HS-27A (cell line): ENCODE results near the gene RXRA.

Experiments used
- DNase-seq: peaks from one replicate; pipeline ENCODE4 v3.0.0-alpha.2; 2012; ENCODE audit warnings: low read depth, missing footprints

The RXRA gene

GRCh38 chr9:134419684-134420076 lies 93.4 kb downstream of the RXRA start:
- DNase-seq: no peak

DNA sequence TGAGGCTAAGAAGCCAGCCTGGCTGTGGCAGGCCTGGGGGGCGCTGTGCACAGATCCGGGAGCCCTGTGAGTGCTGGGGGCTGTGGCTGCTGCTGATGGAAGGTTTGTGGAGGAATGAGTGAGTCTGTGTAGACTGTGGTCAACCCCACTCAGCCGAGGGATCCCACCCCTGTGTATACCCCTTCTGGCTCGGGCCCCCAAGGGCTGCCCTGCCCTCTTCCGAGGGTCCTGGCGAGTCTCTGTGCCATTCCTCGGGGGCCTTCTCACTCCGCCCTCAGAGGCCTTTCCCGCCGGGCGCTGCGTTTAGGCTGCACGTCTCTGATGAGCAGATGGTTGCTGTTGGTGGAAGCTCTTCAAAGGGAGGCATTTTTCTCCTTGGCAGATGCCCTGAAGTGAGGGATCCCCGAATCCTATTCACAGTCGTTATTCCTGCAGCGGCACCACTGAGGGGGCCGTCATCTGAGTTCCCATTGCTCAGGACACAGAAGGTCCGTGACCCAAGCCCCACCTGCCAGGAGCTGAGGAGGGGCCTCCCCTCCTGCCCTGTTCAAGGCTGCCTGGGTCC lies 94.1 kb downstream of the RXRA start:
- DNase-seq: no peak

- DNase-seq: no peak
Measured at GRCh38 chr9:134420974-134421432, 94.7 kb downstream of the RXRA start.

DNA sequence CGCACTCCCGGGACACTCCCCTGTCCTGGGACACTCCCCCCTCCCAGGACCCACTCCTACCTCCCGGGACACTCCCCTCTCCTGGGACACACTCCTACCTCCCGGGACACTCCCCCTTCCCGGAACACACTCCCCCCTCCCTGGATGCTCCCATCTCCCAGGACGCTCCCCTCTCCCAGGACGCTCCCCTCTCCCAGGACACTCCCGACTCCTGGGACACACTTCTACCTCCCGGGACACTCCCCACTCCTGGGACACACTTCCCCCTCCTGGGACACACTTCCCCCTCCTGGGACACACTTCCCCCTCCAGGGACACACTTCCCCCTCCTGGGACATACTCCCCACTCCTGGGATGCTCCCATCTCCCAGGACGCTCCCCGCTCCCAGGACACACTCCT lies 95.6 kb downstream of the RXRA start:
- no peak for DNase-seq

GRCh38 chr9:134422301-134423090 lies 96.2 kb downstream of the RXRA start:
- DNase-seq: no peak

GRCh38 chr9:134423166-134423565 lies 96.9 kb downstream of the RXRA start:
- DNase-seq: no peak

GRCh38 chr9:134423749-134424148 lies 97.5 kb downstream of the RXRA start:
- no peak for DNase-seq

DNA sequence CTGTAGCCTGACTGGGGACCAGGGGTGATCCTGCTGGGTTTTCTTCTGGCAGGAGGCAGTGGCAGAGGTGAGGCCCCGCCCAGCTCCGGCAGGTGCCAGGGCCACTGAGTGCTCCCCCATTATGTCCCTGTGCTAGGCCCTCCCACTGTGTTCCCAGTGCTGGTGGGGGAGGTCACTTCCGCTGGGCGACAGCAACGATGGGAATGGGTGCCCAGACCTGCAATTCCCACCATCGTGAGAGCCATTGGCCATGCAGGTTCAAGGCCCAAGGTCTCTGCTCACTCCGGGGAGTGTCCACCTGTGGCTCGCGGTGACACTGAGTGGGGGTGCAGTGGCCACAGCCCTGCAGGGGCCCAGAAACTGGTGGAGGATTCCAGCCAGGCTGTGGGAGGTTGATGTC lies 98.6 kb downstream of the RXRA start:
- no peak for DNase-seq

DNA sequence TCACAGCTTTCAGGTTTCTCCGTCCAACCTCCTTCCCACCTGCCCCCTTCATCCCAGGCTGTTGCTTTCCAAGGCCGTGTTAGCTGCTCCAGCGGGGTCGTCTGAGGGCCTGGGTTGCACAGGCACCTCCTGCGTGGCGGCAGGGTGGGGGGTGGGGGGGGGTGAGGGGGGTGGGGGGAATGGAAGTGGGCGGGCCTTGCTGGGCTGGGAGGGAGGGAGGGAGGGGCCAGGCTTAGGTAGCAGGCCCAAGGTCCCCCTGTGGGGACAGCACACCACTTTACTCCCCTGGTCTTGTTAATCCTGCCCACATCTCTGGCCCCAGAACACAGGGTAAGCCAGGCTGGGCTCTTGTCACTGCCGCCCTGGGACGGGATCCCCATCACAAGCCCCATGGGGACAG lies 99.1 kb downstream of the RXRA start:
- no peak for DNase-seq

- DNase-seq: no peak
Measured at GRCh38 chr9:134425812-134426211, 99.6 kb downstream of the RXRA start.

DNA sequence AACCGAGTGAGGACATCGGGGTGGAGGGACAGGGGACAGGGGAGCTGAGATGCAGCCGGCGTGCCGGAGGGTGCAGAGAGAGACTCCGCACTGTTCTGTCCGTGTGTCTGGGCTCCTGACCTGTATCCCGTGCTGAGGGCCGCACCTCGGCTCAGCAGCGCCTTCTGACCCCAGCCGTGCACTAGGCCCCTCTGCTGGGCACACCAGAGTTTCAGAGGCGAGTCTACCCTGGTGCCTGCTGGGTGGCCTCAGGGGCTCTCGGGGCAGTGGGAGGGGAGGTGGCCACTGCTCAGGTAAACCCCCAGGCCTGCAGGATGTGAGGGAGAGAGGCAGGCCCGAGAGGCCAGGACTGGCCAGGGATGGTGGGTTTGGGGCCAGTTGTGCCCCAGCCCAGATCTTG lies 100.2 kb downstream of the RXRA start:
- no peak for DNase-seq

DNA sequence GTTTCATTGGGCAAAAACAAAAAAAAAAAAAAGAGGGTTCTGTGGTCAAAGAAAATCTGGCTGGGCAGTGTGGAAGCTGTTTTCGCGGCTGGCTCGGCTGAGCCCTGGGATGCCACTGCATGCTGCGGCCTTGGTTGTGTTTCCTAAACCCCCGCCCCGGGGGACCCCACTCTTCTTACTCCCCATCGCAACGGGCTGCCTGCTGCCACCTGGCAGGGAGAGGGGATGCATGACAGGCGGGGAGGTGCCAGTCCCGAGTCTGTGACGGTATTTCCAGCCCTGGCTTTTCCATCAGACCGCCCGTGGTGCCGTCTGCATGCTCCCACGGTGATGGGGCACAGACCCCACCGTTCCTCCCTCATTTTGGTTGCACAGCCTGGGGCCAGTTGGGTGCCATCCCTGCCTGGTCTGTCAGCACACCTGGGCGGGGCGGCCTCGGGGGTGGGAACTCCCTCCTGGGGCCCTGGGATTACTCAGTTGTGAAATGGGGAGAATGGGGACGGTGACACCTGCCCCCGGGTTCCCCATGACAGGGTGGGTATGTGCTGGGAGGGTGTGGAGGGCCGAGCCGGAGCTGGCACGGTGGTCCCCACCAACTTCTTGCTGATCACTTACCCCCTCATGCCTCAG lies 101.0 kb downstream of the RXRA start:
- DNase-seq: no peak

DNA sequence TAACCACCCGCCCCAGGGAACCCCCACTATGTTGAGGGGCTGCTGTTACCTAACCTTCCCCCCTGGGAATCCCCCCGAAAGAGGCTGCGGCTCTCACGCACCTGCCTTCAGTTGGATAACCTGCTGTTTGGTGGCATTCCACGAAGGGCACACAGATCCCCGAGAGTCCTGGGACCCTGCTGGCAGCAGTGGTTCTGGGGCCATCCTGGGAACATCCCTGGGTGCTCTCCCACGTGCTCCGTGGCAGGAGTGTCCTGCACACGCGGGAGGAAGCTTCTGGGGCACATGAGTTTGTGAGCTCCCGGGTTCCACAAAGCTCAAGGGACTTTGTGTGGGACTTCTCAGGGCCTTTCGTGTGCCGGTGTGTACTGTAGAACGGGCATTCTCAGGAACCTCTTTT lies 102.3 kb downstream of the RXRA start:
- DNase-seq: no peak

DNA sequence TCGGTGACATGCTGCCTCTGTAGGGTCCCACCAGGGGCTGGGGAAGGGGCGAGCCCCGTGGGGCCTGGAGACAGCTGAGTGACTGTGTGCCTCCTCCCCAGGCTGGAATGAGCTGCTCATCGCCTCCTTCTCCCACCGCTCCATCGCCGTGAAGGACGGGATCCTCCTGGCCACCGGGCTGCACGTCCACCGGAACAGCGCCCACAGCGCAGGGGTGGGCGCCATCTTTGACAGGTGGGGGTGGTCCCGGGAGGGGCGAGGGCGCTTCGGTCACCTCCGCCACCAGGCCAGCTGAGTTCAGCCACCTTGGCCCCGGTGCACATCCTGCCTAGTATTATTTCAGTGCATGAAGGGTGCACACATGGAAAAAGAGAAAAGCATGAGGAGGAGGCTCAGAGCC lies 102.8 kb downstream of the RXRA start:
- DNase-seq: no peak

DNA sequence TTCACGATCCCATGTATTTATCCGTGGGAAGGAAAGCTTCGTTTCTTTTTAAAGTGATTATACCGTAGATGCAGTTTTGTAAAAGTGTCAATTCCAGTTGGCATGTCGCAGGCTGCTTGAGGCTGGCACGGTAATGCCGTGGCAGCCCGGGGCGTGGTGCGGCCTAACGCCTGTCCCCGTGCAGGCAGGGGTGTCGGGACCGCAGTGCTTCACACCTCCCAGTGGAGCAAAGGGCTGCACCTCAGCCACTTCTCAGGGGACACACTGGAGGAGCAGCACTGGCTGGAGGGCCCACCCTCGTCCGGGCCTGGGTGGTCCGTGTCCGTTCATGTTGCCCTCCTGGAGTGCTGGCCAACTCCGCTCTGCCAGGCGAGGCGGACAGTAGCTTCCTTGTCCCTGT lies 103.2 kb downstream of the RXRA start:
- DNase-seq: no peak

- no peak for DNase-seq
Measured at GRCh38 chr9:134431095-134431494, 104.8 kb downstream of the RXRA start.

GRCh38 chr9:134431626-134432025 lies 105.4 kb downstream of the RXRA start:
- no peak for DNase-seq

DNA sequence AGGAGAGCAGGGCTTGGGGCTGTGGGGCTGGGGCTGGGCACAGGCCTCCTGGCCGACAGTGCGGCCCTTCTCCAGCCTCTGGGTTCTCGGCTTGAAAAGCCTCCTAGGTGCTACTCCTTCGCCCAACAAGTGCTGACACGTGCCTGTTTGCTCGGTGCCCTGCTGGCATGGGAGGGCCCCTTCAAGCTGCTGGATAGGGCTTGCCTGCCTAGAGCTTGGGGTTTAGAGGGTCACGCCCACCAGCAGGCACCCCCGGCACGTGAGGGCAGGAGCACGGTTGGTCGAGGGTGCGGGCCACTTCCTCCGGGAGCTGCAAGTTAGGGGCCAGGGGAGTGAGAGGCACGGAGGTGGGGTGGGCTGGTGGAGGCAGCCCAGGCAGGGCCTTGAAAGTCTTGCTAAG lies 106.2 kb downstream of the RXRA start:
- no peak for DNase-seq

- no peak for DNase-seq
Measured at GRCh38 chr9:134433101-134433500, 106.8 kb downstream of the RXRA start.

- no peak for DNase-seq
Measured at GRCh38 chr9:134433909-134434882, 107.9 kb downstream of the RXRA start.

- peak; percentile 48 for DNase-seq
Measured at GRCh38 chr9:134434894-134435506, 108.7 kb downstream of the RXRA start.
